KG1 (cell line): ENCODE results near the gene FOXR1.

Experiments used
- DNase-seq: peaks from one replicate; lab custom pipeline; 2025; lab: John Stamatoyannopoulos, UW

Gene FOXR1, protein sequence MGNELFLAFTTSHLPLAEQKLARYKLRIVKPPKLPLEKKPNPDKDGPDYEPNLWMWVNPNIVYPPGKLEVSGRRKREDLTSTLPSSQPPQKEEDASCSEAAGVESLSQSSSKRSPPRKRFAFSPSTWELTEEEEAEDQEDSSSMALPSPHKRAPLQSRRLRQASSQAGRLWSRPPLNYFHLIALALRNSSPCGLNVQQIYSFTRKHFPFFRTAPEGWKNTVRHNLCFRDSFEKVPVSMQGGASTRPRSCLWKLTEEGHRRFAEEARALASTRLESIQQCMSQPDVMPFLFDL

DNA sequence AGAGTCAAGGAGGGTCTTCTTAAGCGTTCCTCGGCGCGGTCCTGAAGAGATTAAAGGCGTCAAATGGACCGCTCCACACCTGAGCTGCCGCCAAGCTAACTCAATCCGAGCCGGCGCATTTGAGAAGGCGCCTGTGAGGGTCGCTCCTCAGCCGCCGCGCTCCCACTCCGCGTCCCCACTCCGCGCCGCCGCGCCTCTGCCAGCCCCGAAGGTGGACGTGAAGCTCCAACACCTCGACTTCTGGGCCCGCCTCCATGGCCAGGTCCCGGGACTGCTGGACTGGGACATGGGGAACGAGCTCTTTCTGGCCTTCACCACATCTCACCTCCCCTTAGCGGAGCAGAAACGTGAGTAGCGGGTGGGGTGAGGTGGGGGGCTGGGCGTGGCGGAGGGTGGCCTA, at the start of gene FOXR1:
Gene FOXR1, plus strand, starts transcription at position 116 of the 400 bp plus-strand sequence. Its CDS starts 171 bp downstream, at position 287.
- DNase-seq: no peak

DNA sequence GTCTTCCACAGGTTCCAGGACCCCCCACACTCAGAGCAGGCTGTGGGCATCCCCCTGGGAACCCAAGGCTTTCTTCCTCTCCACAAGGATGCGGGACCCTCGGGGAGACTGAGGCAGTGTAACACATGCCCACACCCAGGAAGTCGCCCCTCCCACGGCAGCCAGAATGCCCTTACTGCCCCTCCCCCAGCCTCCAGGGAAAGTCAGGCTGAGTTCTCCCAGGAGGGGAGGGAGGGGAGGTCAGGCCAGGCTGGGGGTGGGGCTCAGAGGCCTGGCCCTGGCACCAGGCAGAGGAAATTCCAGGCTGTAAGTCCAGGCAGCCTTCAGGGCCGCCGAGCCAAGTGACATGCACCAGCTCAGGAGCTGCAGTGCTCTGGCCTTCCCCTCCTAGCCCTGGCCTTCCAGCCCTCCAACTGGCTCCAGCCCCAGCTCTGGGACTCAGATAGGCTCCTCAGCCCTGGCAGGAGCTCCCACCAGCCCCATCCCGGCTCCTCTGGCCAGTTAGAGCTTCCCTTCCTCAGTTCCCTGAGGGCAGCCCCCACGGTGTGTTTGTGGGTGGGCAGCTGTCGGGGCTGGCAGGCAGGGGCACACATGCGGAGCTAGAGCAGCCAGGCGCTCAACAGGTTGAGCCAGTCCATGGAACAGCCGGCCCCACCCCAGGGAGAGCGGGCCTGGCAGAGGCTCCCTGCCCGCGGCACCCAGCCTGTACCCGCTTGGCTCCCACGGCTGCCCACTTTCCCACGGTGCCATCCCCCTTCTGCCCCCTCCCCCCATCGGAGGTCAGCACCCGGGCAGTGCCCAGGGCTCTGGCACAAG, 49.4 kb upstream of the FOXR1 start:
- no peak for DNase-seq

DNA sequence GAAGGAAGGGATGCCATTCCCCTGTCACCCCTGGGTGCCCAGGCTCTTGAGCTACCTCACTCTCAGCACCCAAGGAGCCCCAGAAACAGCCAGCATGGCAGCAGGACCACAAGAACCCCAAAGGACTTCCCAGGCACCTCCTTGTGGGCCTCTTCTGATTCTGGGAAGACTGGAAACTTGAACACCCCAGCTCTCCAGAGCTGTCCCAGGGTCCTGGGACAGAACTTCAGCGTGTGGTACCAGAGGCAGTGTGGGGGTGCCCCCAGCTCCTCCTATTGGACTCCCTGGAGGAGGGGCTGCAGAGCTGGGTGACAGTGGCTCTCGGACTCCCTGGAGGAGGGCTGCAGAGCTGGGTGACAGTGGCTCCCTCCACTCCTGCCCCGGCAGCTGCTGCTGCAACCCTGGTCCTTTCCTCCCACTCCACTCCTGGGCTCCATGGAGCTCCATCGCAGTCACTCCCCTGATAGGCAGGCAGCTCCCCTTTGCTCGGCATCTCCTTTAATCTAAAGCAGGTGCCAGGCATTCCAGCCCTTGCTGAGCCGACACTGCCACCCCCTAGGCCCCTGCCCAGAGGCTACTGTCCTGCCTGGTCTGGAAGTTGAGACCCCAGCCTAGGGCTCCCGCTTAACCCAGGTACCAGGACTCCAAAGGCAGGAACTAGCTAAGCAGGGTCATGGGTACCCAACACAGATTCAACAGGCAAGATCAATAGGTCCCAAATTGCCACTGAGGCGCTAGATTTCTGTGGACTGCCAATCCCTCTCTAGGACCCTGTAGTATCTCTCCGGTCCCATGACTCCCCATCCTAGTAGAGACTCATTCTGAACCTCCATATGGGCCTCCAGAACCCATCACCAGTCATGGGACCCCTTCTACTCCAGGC, 48.6 kb upstream of the FOXR1 start:
- DNase-seq: no peak

DNA sequence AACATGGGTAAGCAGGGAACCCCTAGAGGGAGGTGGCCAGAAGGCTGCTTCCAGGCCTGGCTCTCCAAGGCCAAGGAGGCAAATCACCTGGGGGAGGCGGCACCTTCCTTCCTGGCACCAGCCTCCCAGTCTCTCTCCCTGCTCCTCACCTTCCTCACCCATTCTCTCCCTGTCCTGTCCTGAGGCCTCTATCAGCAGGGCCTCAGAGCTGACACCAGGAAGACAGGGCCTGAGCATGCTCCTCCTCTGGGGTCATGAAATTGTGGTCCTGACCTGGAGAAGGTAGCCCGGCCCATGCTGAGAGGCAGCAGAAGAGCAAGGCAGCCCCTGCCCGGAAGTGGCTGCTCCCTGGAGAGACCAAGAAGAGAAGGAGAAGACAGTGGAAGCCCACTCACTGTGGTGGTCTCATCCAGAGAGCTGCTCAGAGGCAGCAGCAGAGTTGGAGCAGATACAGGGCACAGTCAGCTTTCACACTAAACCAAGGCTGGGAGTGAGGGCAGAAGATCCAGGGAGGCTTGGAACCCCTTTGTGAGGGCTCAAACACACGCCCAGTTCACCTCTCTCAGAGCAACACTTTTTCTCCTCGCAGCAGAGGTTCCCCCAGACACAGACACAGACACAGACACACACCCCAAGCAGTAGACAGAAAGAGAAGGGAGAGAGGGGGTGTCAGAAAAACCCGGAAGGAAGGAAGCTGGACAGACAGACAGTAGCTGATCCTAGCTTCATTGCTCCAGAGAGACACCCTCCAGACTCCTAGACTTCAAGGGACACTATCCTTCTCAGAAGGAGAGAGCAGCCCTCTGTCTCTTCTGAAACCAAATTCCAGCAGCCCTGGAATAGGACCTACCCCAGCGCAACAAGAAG, 47.6 kb upstream of the FOXR1 start:
- no peak for DNase-seq

DNA sequence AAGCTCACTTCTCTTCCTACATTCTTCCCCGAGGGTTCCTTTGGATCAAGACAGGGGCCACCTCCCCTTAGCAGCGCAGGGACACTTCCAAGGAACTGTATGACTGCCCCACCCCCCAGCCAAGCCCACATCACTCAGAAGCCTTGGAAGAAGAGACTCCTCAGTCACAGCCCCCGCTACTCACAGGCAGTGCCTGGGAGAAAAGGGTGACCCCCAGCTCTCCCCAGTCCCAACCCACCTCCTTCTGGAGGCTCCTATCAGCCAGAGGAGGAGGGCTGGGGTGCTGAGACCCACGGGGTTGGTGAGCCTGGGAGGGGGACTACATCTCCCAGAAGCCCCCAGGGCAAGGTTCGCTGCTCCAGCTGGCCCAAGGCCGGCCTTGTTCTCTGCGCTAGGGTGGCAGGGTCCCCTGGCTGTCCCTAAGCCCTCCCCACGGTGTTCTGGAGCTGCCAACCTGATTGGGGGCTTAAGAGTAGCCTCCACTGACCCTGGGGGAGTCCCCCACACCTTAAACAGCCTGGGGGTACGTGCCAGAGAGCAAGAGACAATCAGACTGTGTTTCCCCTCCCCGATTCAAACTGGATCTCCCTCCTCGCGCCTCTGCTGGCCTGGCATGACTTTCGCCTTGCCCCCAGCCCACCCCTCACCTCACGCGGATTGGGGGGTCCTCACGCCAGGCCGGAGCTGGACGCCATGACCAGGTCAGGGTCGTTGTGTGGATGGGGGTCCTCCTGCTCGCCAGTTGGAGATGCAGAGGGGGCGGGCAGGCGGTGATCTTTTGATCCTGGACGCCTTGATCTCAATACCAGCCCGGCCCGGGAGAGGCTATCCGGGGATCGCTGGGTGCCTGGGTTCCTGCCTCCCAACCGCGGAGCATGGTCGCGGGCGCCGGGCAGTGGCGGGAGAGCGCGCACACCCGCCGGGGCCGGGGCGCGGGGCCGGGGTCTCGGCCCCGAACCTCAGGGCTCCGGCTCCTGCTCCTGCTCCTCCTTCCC, 46.7 kb upstream of the FOXR1 start:
- DNase-seq: peak; percentile 53

DNA sequence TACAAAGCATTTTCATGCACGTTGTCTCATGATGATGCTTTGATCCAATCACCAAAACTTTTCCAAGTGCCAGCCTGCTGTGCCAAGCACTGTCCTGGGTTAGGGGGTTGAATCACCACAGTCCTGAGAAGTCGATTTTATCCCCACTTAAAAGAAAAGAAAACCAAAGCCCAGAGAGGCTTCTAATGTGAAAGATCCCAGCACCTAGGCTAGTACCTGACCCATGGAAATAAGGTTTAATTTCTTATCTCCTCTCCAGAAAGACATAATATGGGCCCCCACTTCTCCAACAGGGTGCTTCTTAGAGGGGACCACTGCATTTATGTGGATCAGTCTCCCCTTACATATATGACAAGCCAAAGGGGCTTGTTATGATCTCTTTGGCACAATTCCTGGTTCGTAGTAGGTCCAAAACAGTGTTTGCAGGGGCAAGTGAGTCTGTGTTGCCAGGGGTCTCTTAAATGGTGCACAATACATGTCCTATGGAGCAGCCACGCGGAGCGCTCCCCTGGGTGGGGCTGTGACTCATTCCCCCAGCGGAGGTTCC, 43.9 kb upstream of the FOXR1 start:
- no peak for DNase-seq

DNA sequence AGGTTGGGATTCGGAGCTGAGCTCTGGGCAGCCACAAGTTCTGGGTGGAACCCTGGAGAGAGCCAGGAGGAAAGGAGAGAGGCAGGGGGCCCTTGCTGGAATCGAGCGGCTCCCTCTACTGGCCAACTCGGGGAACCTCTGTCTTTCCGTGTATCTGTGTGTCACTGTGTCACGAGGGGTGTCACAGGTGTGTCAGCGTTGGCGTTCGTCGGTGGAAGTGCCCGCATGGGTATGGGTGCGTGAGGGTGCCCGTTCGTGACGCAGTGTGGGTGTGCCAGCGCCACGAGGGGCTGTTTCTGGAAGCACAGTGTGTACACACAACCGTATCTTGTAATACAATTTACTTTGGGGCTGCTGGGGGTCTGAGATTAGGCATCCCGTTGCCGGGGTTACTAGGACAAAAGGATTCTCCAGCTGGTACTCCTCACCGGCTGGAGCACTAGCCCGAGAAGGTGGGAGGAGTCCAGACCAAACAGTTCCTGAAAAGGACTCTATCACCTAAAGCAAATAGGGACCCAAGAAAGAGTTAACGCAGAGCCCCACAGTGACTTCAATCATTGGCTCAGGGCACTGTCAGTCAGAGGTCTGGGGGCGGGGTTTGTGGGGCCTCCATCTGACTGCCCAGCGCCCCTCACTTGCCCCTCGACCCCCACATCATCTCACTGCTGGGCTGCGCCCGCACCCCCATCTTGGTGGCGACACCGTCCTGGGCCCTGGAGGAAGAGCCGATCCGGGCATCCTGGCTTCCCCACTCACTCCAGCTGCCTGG, 43.3 kb upstream of the FOXR1 start:
- DNase-seq: peak; percentile 96

DNA sequence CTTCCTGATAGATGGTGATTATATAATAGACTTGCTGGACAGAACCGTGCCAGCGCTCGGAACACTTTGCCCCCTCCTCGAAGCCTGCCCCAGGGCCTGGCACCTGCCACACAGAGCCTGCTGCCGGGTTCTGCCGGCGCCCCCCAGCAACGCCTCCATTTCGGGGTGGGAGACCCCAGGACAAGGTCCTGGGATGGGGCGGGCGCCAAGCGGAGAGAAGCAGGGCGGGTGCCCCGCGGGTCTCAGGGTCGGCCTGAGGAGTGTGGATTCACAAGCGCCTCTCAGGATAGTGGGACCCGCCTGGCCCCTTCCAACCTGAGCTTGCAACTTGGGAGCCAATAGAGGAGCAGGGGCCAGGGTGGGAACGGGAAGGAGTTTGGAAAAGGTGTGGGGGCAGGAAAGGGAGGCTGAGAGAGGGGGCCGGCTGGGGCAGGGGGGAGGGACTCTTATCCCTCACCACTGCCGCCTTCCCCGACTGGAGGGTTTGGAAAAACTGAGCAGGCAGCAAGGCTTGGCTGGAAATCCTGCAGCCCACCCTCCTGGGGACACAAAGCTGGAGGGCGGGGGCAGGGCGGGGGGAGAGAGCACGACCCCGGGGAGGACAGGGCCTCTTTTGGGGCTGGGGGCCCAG, 42.6 kb upstream of the FOXR1 start:
- DNase-seq: peak; percentile 71

DNA sequence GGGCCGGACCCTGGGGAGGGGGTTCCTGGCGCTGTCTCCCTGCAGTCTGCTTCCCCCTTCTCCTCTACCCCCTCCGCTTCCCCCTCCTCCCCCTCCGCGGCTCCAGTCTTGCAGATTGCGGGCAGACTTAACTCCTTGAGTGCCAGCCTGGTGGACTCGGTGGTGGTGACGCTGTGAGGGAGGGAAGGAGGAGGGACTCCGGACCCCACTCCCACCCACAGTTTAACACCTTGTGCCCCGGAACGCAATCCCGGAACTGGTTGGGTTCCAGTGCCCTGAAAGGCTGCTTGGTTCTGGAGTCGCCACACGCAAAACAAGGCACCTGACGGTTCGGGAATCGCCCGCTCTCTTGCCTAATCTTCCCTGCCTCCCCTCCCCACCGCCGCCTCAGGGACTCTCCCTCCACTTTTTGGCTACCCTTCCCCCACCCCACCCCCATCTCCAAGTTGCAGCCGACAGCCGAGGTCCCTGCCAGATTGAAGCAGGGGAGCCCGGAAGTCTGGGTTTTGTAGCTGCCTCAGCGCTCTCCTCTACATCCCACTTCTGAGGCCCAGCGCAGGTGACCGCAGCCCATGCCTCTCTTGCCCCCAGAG, 42.0 kb upstream of the FOXR1 start:
- peak; percentile 83 for DNase-seq

DNA sequence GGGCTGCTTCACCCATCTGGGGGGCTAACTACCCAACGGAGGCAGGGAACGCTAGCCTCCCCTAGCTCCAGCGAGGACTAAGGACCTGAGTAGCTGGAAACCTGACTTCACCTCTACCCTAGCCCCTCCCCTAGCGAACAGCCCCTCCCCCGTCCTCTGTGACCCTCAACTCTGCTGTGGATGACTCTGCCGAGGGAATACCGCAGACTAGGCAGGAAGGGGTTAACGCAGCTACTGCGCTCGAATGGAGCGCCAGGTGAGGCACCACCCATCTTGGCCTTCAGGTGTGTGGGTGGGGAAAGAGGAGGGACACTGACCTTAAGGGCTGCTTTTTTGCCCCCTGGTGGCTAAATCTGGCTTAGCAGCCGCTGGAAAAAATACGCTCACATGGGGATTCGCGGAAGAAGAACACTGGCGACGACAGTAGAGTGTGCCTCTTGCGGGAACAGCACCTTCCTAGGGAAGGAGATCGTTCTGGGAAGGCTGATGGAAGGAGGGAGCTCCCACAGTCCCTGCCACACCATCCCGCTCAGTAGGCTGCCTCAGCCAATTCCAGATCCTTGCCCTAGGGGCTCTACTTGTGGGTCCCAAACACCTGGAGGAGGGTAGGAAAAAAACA, 41.4 kb upstream of the FOXR1 start:
- peak; percentile 95 for DNase-seq

DNA sequence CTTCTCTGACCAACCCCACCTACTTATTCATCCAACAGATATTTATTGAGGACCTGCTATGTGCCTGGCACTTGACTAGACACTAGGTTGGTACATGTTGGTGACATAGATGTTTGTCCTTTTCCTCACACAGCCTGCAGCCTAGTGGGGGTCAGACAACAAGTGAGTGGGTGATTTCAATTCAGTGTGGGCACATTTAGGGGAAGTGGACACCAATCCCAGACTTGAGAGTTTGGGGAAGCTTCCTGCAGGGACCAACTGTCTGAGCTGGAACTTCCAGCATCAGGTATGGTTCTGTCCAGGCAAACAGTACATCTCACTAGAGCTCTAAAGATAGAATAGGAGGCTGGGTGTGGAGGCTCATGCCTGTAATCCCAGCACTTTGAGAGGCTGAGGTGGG, 40.0 kb upstream of the FOXR1 start:
- DNase-seq: no peak

DNA sequence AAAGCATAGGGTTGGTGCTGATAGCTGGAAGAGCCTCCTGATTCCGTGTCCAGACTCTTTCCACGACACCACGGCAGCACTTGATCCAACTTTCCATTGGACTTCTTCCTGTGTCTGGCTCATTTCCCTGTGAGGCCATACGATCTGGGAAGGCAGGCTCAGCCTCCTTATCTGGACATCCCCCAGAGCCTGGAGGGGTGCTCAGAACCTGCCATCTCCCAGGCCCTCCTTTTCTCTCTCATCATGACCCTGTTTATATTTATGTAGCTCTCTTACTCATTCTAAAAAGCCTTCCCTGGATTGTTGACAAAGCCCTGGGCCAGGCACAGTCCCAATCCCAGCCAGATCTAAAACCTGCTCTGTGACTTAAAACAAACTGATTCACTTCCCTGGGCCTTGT, 38.1 kb upstream of the FOXR1 start:
- no peak for DNase-seq

DNA sequence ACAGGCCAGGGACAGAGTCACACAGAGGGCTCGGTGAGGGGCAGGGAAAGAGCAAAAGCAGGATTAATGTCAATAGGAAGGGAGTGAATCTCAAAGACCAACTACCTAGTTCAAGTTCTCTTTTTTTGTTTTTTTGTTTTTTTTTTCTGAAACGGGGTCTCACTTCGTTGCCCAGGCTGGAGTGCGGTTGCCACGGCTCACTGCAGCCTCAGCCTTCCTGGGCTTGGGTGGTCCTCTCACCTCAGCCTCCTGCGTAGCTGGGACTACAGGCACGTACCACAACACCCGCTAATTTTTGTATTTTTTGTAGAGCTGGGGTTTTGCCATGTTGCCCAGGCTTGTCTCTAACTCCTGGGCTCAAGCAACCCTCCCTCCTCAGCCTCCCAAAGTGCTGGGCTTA, 36.2 kb upstream of the FOXR1 start:
- no peak for DNase-seq

DNA sequence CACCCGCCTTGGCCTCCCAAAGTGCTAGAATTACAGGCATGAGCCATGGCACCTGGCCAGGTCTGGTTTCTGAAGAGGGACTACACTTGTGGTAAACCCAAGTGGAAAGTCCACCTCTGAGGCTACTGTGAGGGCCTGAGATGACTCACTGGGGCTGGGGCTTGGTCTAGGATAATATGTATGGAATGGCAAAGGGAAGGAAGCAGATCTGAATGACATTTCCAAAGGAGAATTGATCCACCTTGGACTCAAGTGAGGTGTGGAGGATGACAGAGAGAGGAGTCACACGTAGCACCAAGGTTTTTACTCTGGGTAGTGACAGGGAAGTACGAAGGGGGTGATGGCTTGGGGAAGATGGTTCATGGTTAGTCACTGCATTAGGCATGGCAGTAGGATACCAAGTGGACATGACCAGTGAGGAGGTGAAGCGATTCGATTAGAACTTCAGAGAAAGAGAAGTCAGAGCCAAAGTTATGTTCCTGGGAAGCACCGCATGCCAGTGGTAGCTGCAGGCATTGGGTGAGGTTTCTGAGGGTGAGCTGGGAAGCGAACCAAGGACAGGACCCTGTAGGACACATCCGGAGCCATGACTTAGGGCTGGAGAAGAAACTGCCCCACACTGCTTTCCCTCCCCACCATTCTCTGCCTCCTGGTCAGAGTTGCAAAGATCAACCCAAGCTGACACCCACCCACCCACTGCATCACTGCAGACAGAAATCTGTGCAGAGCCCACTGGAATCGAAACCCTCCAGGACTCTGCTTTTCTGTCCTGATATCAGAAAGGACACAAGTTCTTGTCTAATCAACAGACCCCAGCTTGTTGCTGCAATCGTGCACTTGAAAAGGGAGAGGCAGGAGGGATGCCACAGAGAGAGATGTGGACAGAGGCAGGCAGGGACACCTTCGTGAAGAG, 32.8 kb upstream of the FOXR1 start:
- DNase-seq: no peak

DNA sequence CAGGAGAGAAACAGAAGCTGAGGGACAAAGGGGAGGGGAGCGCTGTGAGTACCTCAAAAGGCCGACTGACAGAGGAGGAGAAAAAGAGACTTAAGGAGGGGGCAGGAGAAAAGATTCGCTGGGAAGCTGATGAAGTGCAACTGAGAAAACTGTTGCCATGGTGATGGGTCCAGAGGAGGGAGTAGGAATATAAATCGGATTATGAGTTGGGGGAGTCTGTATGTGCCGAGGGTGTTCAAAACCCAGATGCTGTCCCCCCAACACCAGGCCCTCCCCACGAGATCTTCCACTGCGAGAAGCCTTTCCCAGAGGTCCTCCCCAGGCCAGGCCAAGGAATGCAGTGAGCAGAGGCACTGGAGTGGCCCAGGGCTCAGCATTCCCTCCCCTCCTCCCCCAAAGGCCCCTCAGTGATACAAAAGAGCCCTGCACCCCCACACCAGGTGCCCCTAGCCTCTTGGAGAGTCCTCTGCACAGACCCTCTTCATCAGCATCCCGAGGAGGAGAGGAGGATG, 32.1 kb upstream of the FOXR1 start:
- no peak for DNase-seq

DNA sequence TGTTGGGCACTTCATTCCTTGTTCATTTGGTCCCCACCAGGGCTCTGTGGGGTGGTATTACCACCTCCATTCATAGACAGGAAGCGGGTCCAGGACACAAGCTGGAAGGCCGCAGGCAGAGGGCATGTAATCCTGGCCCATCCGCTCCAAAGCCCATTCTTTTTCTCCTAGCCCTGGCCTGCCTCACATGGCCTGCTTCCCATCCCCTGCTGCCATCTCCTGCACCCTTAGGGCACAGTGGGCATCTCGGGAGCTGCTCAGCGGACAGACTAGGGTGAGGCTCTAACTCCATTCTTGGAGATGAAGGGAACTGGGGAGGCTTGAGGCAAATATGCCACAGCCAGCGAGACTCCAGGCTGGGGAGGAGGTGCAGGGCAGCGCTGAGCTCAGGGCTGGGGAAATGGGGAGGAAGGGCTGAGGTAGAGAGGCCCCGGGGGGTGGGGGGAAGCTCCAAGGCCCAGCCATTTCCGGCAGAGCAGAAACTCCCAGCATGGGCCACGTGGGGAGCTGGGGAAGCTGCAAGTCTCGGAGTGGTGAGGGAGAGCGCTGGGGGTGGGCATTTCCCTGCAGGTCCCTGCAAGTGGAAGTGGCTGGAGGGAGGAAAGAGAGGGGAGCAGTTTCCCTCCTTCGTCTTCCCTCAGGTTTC, 31.5 kb upstream of the FOXR1 start:
- peak; percentile 80 for DNase-seq
